Measurements from ENCODE around the gene FBXO36. TPM values are rescaled to one million over a fixed set of nuclear protein-coding genes. Genes with fewer than 3 reads are reported as not detected.

FBXO36 gene
- total and polyA plus RNA-seq, 2 of the 8 experiments (the other 6 are each of a cell fraction or from before 2014, with no cell fraction given): 3.4 TPM

DNA sequence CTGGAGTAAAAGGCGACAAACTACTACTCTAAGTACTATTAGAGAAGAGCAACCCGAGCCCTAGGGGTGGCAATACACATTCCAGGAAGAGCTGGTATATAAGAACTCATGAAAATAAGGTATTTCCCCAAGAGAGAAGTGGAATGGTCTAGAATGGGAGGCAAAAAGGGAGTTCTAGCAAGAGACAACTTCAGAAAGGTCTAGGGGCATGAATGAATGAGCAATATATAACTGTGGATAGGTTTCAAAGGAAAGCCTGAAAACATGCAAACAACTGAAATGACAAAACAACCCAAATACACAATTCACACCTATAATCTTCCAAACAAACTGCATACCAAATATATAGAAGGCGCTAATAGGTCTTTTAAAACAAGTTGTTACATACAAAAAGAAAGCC is 22.7 kb upstream of the FBXO36 start:
- Histone ChIP-seq H4K8ac (ENCODE audit: extremely low read depth, insufficient read depth, low read length) (no peak overlapping the region), H2BK5ac (ENCODE audit: low read depth, low read length) (no peak overlapping the region), H3K36me3 (ENCODE audit: control insufficient read depth in 2 of 4, insufficient read depth in 4 of 4, low read length in 3 of 4) (peaks cover 0 to 5% (median 0%) of the 10 kb centered on the region in 4 experiments; a peak in 2 of 8 replicates), H3K9me3 (ENCODE audit: insufficient read depth in 2 of 2, low read depth in 1 of 2, low read length in 1 of 2) (no peaks in the 10 kb centered on the region), H3K79me2 (ENCODE audit: control insufficient read depth in 1 of 2, insufficient read depth in 2 of 2, low read length in 2 of 2) (peaks cover 0 to 94% of the 10 kb centered on the region in 2 experiments; a peak in 3 of 4 replicates), H3K9ac (replicated peaks in 1 of 4; ENCODE audit: extremely low read depth in 1 of 4, low read depth in 3 of 4, low read length in 3 of 4) (no peak overlapping the region), H2AFZ (ENCODE audit: low read length) (no peak overlapping the region), H3K23me2 (ENCODE audit: low read depth, low read length) (no peaks in the 10 kb centered on the region), H3K27ac (ENCODE audit: low read depth, low read length) (no peak overlapping the region), H4K91ac (replicated peaks; ENCODE audit: insufficient read length, low read length) (no peak overlapping the region), H3K4me2 (ENCODE audit: insufficient read depth in 1 of 2, low read depth in 2 of 2, low read length in 2 of 2) (no peak overlapping the region), H2AK5ac (ENCODE audit: low read depth, low read length) (no peak overlapping the region), H2BK12ac (ENCODE audit: low read depth, low read length) (no peak overlapping the region), H3K4me1 (replicated peaks in 1 of 4; ENCODE audit: control insufficient read depth in 3 of 4, insufficient read depth in 4 of 4, low read length in 3 of 4) (peaks cover 0 to 3% (median 0%) of the 10 kb centered on the region in 4 experiments; a peak in 2 of 7 replicates), H3K27me3 (replicated peaks in 1 of 4; ENCODE audit: control insufficient read depth in 3 of 4, extremely low read depth in 1 of 4, insufficient read depth in 3 of 4, low read length in 3 of 4) (no peaks in the 10 kb centered on the region), H3K79me1 (ENCODE audit: low read depth, low read length) (no peaks in the 10 kb centered on the region; the same call in 1 of the 2 replicates), H3K18ac (ENCODE audit: extremely low read depth, low read length) (no peak overlapping the region), H2BK15ac (ENCODE audit: low read length) (no peak overlapping the region), H4K20me1 (replicated peaks in 1 of 2; ENCODE audit: control insufficient read depth in 1 of 2, insufficient read depth in 2 of 2, low read length in 2 of 2) (peaks cover 2 to 12% of the 10 kb centered on the region in 2 experiments), H3K4me3 (ENCODE audit: extremely low read depth in 1 of 4, insufficient read depth in 2 of 4, low read depth in 3 of 4, low read length in 4 of 4) (no peak overlapping the region), H3K56ac (replicated peaks; ENCODE audit: insufficient read length, low read depth, low read length) (no peak overlapping the region), H3K4ac (replicated peaks; ENCODE audit: insufficient read length, low read depth, low read length) (no peak overlapping the region), H3K23ac (ENCODE audit: insufficient read length) (no peak overlapping the region), H2BK120ac (replicated peaks; ENCODE audit: low read depth, low read length) (no peak overlapping the region), H2BK20ac (ENCODE audit: low read length) (no peak overlapping the region), H4K5ac (ENCODE audit: insufficient read length, low read depth, low read length) (no peak overlapping the region), H3K14ac (ENCODE audit: insufficient read length) (no peak overlapping the region)
- TF ChIP-seq EZH2 (IDR thresholded peaks at IDR 0.05; ENCODE audit: low read depth, low read length, severe bottlenecking): no peak
- TF ChIP-seq PHF8 (conservative IDR thresholded peaks at IDR 0.05; ENCODE audit: low read depth, low read length): no peak
- no peak for TF ChIP-seq POLR2A (IDR thresholded peaks at IDR 0.05; ENCODE audit: control extremely low read depth in 1 of 2, low read depth in 2 of 2, low read length in 2 of 2)
- no peak for TF ChIP-seq SUZ12 (IDR thresholded peaks at IDR 0.05; ENCODE audit: low read length)
- ChIA-PET POLR2A (ENCODE audit: partially characterized antibody) (interaction anchor here (0.9 kb wide), 1 partner anchor 22 kb away, joined by 3 read pairs; no protein-coding TSS in a partner anchor), CTCF (ENCODE audit: partially characterized antibody) (interaction anchor here (0.7 to 3.0 kb wide), 3 partner anchors 11 to 121 kb away, joined by 3 to 16 read pairs (median 4); no protein-coding TSS in a partner anchor)
- FAIRE-seq (no peak), DNase-seq (ENCODE audit: low read depth in 1 of 2, low spot score in 2 of 2) (no peak)
- WGBS, 2 experiments (ENCODE audit: extremely low coverage in 1 of 2, insufficient coverage in 1 of 2, insufficient read length in 1 of 2, insufficient replicate concordance in 2 of 2, low coverage in 1 of 2, low lambda C conversion rate in 2 of 2, missing lambda C conversion rate in 1 of 2): 85% methylated on average over 3 of the region's 3 CpGs; no CpG with 5 or more reads in 1 of the 2 experiments
